HL-60 (cell line): ENCODE measurements around the gene MYOZ2.

Experiments
- DNase-seq, 2 experiments: peaks; one replicate each; pipeline ENCODE4 v3.0.0-alpha.2; 2010 to 2020; ENCODE audit warnings: low read depth in 1 of 2, low spot score in 1 of 2
- H3K27ac ChIP-seq: fragments of 250-450 bp; sonication (Bioruptor Pico); replicated peaks from 2 replicates; pipeline ENCODE4 v1.5.1; 2020; ENCODE audit warnings: mild to moderate bottlenecking, moderate library complexity
- H3K27me3 ChIP-seq: fragments of 250-450 bp; sonication (Bioruptor Pico); 2 replicates; pipeline ENCODE4 v1.5.1; 2021; ENCODE audit warnings: mild to moderate bottlenecking, moderate library complexity; ENCODE audit not compliant: insufficient read depth, poor library complexity, severe bottlenecking
- H3K4me3 ChIP-seq: replicated peaks from 2 replicates; pipeline ENCODE4 v1.5.1; 2011; ENCODE audit warnings: mild to moderate bottlenecking, control low read depth, low read length; ENCODE audit not compliant: insufficient read depth
- GABPA ChIP-seq: IDR thresholded peaks from 2 replicates; pipeline ENCODE4 v1.6.1; 2012; ENCODE audit warnings: low read depth
- POLR2AphosphoS5 ChIP-seq: IDR thresholded peaks from 2 replicates; pipeline ENCODE4 v1.6.1; 2012; ENCODE audit warnings: low read depth
- SPI1 ChIP-seq: IDR thresholded peaks from 2 replicates; pipeline ENCODE4 v1.6.1; 2012; ENCODE audit warnings: low read depth, mild to moderate bottlenecking, borderline replicate concordance
- long read RNA-seq: library from polyadenylated mRNA; unstranded; transcript quantifications from one replicate; pipeline ENCODE4 v2.0.0, GENCODE V29; 2020
- TF ChIP-seq, protein P1 (sequence below): IDR thresholded peaks from 2 replicates; pipeline ENCODE4 v1.6.1; 2012; ENCODE audit warnings: low read depth; ENCODE audit not compliant: insufficient replicate concordance
- TF ChIP-seq, protein P2 (sequence below): IDR thresholded peaks from one replicate; pipeline ENCODE4 v1.5.1; 2011; ENCODE audit warnings: low read length, control low read depth, inconsistent platforms; ENCODE audit not compliant: insufficient read depth

Gene MYOZ2
- long read RNA-seq = 0 reads

DNA sequence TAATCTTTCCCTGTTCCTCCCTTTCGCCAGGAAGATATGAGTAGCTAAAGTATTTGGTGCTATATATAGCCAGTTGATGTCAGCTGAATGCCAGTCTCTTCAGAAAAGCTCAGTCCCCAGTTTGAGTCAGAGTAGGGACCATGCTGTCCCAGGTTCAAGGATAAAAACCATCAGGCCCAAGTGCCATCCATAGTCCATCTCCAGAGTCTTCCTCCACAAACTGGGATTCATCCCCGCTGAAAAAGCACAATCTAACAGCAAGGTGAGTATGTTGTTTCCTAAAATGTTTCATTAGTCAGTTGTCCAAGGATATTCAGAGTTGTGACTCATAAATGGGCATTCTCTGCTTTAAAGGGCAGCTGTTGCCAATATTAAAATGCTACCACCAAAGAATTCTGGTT, at the start of gene MYOZ2:
MYOZ2 (plus strand) TSS at position 112 of the 401 bp plus-strand sequence. CDS start 694 bp downstream, outside the sequence.
- no peak within 1 kb of the TSS for H3K27ac ChIP-seq
- no peak within 1 kb of the TSS for H3K4me3 ChIP-seq
- H3K27me3 ChIP-seq = no peaks in the 10 kb centered on the region
- no peak for DNase-seq
- no peak for TF ChIP-seq POLR2AphosphoS5
- TF ChIP-seq GABPA = no peak
- TF ChIP-seq, protein P1, sequence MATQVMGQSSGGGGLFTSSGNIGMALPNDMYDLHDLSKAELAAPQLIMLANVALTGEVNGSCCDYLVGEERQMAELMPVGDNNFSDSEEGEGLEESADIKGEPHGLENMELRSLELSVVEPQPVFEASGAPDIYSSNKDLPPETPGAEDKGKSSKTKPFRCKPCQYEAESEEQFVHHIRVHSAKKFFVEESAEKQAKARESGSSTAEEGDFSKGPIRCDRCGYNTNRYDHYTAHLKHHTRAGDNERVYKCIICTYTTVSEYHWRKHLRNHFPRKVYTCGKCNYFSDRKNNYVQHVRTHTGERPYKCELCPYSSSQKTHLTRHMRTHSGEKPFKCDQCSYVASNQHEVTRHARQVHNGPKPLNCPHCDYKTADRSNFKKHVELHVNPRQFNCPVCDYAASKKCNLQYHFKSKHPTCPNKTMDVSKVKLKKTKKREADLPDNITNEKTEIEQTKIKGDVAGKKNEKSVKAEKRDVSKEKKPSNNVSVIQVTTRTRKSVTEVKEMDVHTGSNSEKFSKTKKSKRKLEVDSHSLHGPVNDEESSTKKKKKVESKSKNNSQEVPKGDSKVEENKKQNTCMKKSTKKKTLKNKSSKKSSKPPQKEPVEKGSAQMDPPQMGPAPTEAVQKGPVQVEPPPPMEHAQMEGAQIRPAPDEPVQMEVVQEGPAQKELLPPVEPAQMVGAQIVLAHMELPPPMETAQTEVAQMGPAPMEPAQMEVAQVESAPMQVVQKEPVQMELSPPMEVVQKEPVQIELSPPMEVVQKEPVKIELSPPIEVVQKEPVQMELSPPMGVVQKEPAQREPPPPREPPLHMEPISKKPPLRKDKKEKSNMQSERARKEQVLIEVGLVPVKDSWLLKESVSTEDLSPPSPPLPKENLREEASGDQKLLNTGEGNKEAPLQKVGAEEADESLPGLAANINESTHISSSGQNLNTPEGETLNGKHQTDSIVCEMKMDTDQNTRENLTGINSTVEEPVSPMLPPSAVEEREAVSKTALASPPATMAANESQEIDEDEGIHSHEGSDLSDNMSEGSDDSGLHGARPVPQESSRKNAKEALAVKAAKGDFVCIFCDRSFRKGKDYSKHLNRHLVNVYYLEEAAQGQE = no peak
- no peak for TF ChIP-seq SPI1
- TF ChIP-seq, protein P2, sequence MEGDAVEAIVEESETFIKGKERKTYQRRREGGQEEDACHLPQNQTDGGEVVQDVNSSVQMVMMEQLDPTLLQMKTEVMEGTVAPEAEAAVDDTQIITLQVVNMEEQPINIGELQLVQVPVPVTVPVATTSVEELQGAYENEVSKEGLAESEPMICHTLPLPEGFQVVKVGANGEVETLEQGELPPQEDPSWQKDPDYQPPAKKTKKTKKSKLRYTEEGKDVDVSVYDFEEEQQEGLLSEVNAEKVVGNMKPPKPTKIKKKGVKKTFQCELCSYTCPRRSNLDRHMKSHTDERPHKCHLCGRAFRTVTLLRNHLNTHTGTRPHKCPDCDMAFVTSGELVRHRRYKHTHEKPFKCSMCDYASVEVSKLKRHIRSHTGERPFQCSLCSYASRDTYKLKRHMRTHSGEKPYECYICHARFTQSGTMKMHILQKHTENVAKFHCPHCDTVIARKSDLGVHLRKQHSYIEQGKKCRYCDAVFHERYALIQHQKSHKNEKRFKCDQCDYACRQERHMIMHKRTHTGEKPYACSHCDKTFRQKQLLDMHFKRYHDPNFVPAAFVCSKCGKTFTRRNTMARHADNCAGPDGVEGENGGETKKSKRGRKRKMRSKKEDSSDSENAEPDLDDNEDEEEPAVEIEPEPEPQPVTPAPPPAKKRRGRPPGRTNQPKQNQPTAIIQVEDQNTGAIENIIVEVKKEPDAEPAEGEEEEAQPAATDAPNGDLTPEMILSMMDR = no peak

DNA sequence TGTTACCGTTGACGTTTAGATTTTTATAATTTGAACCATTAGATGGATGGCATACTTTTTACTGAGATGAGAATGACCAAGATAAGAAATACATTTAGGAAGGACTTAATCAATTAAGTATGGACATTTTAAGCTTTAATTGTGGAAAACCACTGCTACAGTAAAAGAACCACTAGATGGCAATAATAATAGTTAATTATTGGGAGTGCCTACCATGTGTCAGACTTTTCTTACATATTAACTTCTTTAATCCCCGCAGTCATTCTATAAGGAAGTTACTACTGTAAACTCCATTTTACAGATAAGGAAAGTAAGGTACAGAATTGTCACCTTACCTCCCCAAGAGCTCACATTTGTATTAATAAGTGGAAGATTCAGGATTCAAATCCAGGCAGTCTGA, 48.5 kb upstream of the MYOZ2 start:
- TF ChIP-seq POLR2AphosphoS5 (no peak), GABPA (no peak)
- no peak overlapping the region for H3K4me3 ChIP-seq
- H3K27ac ChIP-seq = no peak overlapping the region
- DNase-seq = no peak
- no peaks in the 10 kb centered on the region for H3K27me3 ChIP-seq

DNA sequence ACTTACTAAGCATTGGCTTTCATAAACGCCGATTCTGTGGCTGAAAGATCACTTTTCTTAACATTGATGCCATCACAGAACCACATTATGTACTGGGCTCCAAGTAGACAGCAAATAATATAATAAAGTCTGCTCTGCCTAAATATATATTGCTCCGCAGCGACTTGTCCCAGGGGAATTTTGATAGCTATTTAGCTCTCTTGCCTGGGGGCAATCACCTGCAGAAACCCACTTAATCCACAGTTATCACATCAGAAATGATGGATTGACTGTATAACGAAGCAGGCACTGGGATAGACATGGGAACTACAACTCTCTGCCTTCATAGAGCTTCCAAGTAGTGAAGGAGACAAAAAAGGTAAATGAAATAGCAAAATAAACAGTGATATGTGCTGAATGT, 48.0 kb upstream of the MYOZ2 start:
- H3K27ac ChIP-seq = no peak overlapping the region
- H3K4me3 ChIP-seq = no peak overlapping the region
- no peak for DNase-seq
- TF ChIP-seq, protein P1 = no peak
- TF ChIP-seq SPI1 (no peak), POLR2AphosphoS5 (no peak), GABPA (no peak)
- TF ChIP-seq, protein P2 = no peak
- no peaks in the 10 kb centered on the region for H3K27me3 ChIP-seq

DNA sequence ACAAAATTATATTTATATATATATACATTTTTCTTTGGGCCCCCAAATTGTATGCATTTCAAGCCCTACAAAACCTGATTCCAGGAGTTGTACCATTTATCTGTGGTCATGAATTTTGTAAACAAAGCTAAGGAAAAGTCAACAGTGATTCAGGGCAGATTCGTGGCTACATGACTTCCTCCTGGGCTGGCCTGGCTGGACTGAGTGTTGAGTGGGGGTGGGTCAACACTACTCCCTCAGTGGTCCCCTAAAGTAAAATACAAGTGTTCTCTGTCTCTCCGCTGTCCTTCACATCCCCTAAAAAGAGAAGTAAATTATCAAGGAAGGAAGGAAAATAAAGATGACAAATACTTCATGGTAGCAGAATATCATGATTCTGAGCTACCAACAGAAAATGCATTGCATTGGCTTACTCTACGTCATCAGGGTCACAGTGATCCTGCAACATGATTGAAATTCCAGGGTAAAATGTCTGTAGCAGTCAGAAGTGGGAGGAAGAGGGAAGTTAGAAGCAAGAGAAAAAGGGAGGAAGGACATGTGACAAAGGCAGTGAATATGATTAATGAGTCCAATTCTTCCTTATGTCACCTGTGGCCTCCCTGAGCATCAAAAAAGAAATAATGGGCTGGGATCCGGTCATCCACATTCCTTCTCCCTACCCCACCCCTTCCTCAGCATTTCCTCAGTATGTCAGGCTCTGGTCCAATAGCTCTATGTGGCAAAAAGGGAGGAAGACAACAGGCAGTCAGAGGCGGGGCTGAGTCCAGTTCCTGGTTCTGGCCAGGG, 42.4 kb upstream of the MYOZ2 start:
- Histone ChIP-seq H3K27me3 (no peaks in the 10 kb centered on the region), H3K4me3 (no peak overlapping the region), H3K27ac (no peak overlapping the region)
- no peak for DNase-seq
- TF ChIP-seq GABPA (no peak), SPI1 (no peak), POLR2AphosphoS5 (no peak)
- TF ChIP-seq, protein P1 = no peak
- TF ChIP-seq, protein P2 = no peak
